ENCODE measurements around the gene AMBRA1.
"Not testable (repeated sequence)": the region's sequence is repeated elsewhere in the genome, so short reads cannot be mapped to it uniquely, and the experiment has no call there.

The AMBRA1 gene

DNA sequence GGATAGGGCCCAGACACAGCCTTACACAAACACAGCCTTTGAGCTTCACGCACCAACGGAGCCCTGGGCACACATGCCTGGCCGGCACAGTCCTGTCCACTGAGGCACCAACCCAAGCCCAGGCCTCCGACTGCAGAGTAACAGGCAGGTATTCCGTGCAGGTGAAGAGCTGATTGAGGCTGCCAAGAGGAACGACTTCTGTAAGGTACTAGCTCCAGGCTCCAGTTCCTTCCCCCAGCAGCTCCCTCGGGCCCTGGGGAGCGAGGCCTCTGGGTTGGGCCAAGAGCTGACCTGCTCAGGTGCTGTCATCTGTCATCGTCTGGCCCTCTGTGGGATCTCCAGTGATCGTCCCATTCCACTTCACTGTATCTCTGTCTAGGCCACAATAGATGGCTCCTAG, 215.5 kb downstream of the AMBRA1 start:
- DNase-seq, result no peak

DNA sequence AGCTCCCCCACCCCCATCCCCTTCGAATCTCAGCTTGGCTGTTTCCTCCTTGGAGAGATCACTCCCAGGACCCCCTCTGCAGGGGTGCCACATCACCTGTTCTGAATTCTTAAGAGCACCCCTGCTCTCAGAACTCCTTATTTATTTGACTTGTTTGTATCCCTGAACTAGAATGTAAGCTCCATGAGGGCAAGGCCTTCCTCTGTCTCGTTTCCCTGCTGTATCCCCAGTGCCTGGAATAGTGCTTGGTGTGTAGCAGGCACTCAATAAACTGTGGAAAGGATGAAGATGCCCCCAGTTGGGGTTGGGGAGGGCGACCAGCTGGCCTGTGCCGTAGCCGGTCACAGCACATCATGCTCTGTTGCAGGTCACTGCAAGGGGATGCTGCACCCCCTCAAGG, 216.0 kb downstream of the AMBRA1 start:
- DNase-seq, result no peak

DNA sequence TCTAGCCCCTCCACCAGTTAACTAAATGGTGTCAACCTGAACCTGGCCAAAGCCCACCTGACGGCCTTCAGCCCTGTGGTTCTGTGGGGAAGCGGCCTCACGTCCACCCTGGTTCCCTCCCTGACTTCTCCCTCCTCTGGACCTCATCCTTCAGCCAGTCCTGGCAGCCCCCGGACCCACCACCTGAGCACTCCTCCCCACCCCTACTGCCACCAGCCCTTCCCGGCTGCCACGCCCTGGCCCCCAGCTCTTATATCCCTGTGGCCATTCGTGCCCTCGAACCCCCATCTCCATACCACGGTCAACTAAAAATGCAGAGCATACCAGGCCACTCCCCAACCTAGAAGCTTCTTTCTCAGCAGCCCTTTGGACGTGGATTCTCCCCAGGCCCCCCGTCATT, 216.5 kb downstream of the AMBRA1 start:
- no peak for DNase-seq

- no peak for DNase-seq
Observed at GRCh38 chr11:46376258-46377050, 217.4 kb downstream of the AMBRA1 start.

DNA sequence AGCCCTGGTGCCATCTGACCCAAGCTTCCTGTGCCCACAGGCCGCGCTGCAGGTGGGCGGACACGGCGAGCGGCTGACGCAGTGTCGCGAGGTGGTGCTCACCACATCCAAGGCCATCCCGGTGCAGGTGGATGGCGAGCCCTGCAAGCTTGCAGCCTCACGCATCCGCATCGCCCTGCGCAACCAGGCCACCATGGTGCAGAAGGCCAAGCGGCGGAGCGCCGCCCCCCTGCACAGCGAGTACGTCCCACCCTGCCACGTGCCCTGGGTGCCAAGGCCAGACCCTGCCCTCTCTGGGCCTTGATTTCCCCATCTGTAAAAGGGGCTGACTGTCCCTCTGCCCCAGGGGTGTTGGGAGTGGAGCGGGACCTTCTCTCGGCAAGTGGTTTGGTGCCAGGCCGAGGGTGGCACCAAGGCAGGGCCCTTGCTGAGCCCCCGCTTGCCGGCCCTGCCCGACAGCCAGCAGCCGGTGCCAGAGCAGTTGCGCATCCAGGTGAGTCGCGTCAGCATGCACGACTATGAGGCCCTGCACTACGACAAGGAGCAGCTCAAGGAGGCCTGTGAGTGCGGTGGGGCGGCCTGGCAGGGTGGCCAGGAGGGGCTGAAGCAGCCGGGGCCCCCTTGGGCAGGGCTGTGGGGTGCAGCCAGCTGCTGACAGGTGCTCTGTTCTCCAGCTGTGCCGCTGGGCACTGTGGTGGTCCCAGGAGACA, 218.3 kb downstream of the AMBRA1 start:
- no peak for DNase-seq

- DNase-seq, result no peak
Observed at GRCh38 chr11:46374815-46375214, 219.0 kb downstream of the AMBRA1 start.

GRCh38 chr11:46373787-46374740, 219.8 kb downstream of the AMBRA1 start:
- no peak for DNase-seq

- DNase-seq, result not testable (repeated sequence)
Observed at GRCh38 chr11:46372501-46372900, 221.3 kb downstream of the AMBRA1 start.

GRCh38 chr11:46372086-46372485, 221.7 kb downstream of the AMBRA1 start:
- DNase-seq, result no peak

- not testable (repeated sequence) for DNase-seq
Observed at GRCh38 chr11:46371262-46371661, 222.6 kb downstream of the AMBRA1 start.

DNA sequence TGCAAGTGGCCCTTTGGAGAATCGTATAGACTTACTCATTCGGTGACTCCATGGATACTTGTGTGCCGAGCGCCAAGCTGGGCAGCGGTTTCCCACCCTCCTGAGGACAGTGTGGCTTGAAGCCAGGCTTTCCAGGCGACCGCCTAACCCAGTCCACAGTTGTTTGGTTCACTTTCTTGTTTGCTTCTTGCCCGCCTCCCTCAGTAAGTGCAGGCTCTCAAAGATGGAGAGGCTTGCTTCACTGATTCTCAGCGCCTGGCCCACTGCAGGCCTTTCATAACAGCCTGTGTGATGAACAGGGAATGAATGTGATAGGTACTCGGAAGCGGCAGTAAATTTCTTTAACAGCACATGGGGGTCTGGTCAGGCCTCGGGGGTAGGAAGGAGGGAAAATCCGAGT, 223.6 kb downstream of the AMBRA1 start:
- DNase-seq, result no peak

- no peak for DNase-seq
Observed at GRCh38 chr11:46369458-46370152, 224.2 kb downstream of the AMBRA1 start.

DNA sequence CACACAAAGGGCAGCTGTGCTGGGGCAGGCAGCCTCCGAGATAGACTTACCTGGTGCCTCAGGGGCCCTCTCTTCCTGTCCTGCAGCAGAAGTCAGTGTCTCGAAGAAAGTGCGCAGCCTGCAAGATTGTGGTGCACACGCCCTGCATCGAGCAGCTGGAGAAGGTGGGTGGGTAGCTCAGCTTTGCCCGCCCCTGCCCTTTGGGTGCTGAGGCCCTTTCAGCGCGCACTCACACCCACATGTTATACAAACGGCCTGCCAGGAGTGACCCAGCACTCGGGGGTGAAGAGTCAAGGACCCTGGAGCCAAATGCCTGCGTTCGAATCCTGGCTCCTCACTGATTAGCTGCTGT, 225.9 kb downstream of the AMBRA1 start:
- DNase-seq, result no peak

DNA sequence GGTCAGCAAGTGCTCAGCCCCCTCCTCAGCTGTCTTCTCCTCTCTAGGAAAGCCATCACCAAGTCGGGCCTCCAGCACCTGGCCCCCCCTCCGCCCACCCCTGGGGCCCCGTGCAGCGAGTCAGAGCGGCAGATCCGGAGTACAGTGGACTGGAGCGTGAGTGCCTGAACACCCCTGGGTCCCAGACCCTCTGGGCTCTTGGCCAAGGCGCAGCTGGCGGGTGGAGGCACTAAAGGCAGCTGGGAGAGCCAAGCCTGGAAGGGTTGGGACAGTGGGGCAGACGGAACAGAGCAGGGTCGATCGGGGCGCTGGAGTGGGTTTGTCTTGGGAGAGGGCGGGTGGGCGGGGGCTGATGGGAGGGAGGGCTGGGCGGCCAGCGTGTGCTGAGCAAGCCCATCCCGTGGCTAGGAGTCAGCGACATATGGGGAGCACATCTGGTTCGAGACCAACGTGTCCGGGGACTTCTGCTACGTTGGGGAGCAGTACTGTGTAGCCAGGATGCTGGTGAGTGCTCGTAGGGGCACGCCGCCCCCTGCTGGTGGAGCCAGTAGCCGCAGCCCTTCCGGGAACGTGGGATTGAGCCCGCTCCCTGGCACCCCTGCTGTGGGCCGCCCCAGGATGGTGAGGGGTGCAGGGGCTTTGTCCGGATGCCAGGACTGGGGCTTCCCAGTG, 226.4 kb downstream of the AMBRA1 start:
- no peak for DNase-seq

DNA sequence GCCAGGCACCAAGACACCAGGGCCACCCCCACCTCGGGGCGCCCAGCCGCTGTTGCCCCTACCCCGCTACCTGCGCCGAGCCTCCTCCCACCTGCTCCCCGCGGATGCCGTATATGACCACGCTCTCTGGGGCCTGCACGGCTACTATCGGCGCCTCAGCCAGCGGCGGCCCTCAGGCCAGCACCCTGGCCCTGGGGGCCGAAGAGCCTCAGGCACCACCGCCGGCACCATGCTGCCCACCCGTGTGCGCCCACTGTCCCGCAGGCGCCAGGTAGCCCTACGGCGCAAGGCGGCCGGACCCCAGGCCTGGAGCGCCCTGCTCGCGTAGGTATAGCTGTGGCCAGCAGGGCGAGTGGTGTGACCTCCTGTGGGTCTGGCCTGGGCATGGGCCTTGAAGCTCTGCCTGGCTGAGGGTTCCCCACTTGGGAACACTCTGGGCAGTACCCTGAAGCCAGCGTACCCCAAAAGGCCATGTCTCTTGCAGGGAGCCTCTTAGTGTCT, 227.1 kb downstream of the AMBRA1 start:
- DNase-seq, result no peak

DNA sequence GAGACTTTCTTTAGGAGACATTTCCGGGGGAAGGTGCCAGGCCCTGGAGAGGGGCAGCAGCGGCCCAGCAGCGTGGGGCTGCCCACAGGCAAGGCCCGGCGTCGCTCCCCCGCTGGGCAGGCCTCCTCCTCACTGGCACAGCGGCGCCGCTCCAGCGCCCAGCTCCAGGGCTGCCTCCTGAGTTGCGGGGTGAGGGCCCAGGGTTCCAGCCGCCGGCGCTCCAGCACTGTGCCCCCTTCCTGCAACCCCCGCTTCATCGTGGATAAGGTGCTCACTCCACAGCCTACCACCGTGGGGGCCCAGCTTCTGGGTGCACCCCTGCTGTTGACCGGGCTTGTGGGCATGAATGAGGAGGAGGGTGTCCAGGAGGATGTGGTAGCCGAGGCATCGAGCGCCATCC, 227.6 kb downstream of the AMBRA1 start:
- DNase-seq, result no peak

- no peak for DNase-seq
Observed at GRCh38 chr11:46364791-46365190, 229.0 kb downstream of the AMBRA1 start.

DNA sequence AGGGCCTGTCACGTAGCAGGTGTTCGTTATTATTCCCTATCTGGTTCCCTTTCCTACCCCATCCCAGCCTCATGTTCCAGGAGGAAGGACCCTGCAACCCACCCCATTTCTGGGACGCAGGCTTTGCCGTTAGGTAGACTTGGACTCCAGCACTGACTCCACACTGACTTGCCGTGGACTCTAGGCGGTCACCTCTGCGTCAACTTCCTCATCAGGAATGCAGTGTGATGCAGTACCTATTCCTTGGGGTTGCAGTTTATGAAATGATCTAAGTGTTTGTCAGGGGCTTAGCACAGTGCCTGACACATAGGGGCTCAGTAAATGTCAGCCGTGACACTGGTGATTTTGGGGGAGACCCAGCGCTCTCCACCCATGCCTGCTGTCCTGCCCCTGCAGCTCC, 229.8 kb downstream of the AMBRA1 start:
- no peak for DNase-seq

- DNase-seq, result no peak
Observed at GRCh38 chr11:46363455-46364005, 230.3 kb downstream of the AMBRA1 start.

GRCh38 chr11:46363031-46363407, 230.8 kb downstream of the AMBRA1 start:
- no peak for DNase-seq

DNA sequence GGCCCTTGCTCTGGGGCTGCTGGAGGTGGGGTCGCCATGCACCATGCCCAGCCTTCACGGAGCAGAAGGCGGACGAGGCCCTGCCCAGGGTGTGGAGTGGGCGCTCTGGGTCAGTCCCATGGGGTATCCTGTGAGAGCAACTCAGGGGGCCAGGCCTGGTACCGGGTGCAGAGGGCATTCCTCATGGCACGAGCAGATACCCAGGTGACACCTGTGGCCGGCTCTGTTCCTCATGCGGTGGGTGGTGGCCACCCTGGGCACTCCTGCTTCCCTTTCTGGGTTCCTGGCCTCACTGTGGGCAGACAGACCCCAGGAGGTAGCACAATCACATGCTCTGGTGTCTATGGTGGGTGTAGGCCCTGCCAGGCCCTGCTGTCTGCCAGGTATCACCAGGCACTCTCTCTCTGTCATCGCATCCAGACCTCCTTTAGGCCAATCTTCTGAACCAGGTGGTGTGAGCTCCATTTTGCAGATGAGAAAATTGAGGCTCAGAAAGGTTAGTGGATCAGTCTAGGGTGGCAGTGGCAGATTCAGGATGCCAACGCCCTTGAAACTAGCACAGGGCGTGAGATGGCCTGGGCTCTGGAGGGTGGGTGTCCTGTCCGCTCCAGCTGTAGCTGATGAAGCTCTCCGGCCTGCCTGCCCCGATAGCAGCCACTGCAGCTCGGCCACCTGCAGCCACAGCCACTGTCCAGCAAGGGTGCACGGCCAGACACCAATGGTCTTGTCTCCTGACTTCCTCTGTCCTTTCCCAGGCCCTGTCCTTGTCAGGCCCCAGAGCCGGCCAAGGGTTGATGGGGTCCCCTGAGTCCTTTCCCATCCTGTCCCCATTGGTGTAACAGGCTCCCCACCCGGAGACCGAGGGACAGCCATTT, 231.4 kb downstream of the AMBRA1 start:
- DNase-seq, result no peak

All from NCI-H187 treated with DMSO at 0.1 percent for 48 hours (cell line).